GM18858 (cell line): ENCODE measurements around the gene BANP.
"Not testable (repeated sequence)": the region's sequence is repeated elsewhere in the genome, so short reads cannot be mapped to it uniquely, and the experiment has no call there.

Experiments
- ATAC-seq: cut with Tn5 transposase; IDR thresholded peaks from one replicate; pipeline ENCODE4 v1.9.1; 2021; ENCODE audit not compliant: unreplicated experiment

The BANP gene

GRCh38 chr16:88064011-88064888 is 113.0 kb downstream of the BANP start:
- no peak for ATAC-seq

DNA sequence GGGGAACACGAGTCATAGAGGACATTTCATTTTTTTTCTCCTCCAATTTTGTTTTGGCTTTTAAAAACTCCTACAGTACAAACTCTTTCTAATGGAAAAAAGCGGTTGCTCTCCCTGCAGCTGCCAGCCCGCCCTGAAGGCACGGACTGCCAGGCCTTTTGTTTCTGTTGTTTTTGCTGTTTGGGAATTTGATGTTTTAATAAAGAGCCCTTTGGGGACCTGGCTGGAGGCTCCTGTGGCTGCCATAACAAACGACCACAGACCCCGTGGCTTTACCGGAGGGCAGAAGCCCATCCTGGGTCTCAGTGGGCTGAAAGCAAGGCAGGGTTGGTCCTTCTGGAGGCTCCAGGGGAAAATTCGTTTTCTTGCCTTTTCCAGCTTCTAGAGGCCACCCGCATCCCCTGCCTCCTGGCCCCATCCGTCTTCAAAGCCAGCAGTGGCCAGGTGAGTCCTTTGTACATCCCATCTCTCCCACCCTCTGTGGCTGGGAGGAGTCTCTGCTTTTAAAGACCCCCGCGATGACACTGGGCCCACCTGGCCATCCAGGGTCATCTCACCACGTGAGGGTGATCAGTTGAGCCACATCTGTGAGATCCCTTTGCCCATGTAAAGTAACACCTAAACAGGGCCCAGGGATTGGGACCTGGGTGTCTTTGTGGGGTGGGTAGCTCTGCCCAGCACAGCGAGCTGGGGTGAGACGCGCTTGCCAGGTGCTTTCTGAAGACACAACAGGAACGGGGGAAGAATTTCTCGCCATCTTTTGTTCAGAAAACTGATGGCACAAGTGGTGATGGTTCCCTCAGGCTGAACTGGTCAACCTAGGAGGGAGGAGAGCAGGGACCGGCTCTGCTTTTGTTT is 113.9 kb downstream of the BANP start:
- no peak for ATAC-seq

DNA sequence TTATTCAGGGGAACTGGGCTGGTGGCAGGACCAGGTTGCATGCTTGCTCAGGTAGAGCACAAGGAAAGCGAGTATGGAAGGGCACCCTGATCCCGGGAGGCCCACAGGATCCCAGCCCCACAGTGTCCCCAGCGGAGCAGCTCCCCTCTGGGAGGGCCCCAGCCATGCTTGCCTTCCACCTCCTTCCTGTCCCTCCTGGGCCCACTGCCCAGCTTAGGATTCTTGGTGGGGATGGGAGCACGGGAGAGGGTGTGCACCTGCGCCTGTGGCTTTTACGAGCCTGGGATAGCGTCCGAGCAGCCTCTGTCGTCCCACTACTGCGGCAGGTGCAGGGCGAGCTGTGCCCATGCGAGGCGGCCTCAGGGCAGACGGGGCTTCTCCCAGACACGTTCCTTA is 114.5 kb downstream of the BANP start:
- no peak for ATAC-seq

GRCh38 chr16:88066234-88066633 is 115.0 kb downstream of the BANP start:
- ATAC-seq: no peak

DNA sequence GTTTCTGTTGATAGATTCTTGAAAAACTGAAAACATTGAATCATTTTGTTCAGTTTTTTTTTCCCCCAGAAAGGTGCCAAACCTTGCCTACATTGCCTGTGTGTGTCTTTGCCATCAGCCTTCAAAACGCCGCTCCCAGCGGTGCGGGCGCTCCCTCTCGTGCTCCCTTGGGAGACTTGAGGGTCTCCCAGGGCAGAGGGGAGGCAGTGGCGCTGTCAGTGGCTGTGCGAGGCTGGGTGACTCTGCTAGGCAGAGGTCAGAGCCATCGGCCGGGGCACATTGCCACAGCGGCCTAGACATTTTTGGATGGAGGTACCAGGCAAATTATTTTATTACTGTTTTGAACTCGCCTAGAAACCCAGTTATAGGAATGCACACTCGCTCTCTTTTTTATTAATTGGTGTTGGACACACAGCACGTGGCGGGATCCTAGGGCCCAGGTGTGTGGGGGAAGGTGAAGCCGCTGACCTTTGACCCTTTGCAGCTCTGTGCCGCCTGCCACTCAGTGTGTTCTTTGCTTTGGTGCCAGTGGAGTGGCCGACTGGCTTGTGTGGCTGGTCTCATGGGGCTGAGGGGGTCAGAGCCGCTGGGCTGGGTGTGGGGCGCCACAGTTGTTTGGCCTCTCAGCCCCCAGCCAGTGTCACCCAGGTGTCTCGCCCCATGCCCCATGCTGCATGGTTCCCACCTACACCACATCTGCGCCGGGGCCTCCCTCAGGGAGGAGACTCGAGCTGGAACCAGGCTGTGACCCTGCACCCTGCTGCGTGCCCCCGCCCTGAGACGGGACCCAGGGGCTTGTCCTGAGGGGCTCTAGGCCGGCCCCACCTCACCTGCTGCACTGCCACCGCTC is 115.7 kb downstream of the BANP start:
- ATAC-seq: no peak

GRCh38 chr16:88067530-88068411 is 116.5 kb downstream of the BANP start:
- ATAC-seq: no peak

DNA sequence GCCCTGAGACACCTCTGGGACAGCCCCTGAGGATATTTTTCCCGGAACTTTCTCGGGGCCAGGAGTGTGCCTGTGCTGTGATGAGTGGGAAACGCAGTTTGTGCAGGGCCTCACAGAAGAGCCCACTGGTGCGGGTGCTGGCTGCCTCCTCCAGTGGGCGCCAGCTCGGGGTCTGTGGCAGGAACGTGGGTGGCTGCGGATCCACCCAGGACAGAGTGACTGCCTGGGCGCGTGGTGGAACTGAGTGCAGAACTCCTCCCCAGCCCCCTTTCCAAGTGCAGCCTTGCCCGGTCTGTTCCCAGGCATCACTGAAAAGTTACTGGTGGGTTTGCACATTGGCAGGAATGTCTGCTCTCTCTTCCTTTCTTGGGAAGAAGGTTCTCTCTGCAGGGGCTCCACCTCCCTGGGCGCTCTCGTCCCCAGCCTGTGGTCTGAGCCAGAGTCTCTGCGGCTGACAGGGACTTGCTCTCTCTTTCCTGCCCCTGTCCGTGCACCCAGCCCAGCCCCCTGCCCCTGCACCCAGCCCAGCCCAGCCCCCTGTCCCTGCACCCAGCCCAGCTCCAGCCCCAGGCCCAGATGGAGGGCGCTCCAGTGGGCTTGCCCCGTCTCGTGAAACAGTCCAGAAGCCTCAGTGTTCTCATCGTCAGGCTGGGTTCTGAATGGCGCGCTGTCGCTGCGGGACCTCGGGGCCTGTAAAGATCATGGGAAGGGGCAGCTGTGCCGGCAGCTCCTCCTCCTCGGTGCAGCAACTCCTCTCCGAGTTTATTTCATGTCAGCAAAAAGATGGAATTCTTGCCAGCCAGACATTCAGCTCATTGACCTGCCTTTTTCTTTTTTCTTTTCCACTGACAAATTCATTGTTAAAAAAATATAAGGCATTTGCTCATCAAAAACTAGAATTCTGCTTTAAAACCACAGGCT is 117.5 kb downstream of the BANP start:
- ATAC-seq: no peak

DNA sequence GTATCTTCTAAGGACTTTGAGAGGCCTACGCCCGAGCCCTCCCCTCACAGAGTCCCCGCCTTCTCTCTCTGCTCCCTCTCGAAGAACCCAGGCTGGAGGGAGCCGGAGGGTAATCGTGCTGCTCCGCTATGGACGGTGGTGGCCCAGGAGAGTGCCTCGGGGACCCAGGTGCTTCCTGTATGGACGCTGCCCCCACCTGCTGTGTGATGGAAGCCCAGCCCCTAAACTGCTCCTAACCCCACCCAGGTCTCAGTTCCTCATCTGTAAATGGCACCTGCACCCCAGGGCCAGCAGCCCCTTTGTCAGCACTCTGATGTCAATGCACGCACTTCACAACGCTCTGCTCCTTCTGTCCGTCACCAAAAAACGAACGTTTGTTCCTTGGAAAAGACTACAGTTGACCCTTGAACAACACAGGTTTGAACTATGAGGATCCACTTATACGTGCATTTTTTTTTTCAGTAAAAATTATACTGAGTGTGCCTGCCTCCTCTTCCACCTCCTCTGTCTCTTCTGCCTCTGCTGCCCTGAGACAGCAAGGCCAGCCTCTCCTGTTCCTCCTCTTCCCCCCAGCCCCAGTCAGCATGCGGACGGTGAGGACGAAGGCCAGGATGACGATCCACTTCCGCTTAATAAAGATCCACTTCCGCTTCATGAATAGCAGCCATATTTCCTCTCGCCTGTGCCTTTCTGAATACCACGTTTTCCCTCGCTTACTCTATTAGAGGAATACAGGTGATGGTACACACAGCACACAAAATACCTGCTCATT is 118.3 kb downstream of the BANP start:
- peak; percentile 82 for ATAC-seq

GRCh38 chr16:88070341-88070740 is 119.1 kb downstream of the BANP start:
- no peak for ATAC-seq

GRCh38 chr16:88070989-88071625 is 119.9 kb downstream of the BANP start:
- no peak for ATAC-seq

- ATAC-seq: no peak
These were observed 120.7 kb downstream of the BANP start for GRCh38 chr16:88071908-88072307.

GRCh38 chr16:88072571-88073001 is 121.4 kb downstream of the BANP start:
- no peak for ATAC-seq

GRCh38 chr16:88073201-88073721 is 122.0 kb downstream of the BANP start:
- no peak for ATAC-seq

GRCh38 chr16:88074041-88074440 is 122.8 kb downstream of the BANP start:
- no peak for ATAC-seq

DNA sequence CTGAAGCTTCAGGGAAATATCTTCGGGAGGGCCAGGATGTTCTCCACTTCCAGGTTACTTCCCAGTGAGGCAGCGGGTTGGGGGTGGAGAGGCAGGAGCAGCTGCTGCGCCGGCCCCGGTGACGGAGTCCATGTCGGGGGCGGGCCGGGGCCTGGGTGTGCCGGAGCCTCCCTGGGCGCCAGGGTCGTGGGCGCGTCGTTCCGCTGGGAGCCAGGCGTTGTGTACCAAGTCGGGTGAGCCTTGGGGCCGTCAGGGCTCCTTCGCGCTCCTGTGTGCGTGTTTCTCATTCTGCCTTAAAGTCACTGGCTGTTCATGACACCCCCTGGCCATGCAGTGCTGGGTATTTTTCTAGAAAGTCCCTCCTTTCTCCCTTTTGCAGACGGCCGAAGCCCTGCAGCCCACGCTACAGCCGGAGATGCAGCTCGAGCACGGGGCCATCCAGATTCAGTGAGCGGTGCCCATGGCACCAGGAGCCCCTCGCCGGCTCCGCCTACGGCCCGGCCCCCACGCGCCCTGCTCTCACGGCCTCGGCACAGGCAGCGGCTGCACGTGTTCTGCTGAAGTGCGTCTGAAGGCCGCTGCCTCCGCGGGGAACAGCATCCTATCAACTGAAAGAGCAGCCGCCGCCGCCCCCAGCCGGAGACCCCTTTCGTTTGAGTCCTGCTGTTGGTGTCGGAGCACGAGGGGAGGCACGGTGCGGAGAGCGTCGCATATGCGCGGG is 125.1 kb downstream of the BANP start:
- ATAC-seq: no peak

DNA sequence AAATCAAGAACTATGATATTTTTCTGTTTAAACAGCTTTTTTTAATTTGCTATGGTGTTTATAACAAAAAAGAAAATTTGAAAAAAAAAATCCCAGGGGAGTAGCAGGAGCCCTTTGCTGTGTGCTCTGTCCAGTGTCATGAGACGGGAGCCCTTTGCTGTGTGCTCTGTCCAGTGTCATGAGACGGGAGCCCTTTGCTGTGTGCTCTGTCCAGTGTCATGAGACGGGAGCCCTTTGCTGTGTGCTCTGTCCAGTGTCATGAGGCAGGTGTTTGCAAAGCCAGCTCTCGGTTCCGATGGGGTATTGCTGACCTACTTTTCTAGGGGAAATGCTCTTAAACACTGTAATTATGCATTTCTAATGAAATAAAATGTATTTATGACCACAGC is 125.7 kb downstream of the BANP start:
- ATAC-seq: not testable (repeated sequence)
